CD14-positive monocyte (primary cell): Measurements from ENCODE around the gene SKA2. TPM values are rescaled to one million over a fixed set of nuclear protein-coding genes. Genes with fewer than 3 reads are reported as not detected.

Experiments used
- DNase-seq, 3 donors: peaks; one replicate each; pipeline ENCODE4 v3.0.0-alpha.2; 2011 to 2022
- H2AFZ ChIP-seq: 2 replicates; pipeline ENCODE4 v1.6.0; 2012; ENCODE audit warnings: mild to moderate bottlenecking, low read depth, low read length, inconsistent platforms; ENCODE audit not compliant: insufficient read depth, poor library complexity, severe bottlenecking
- H3K27ac ChIP-seq, 2 donors: 1 replicate in 1 of 2; 2 replicates in 1 of 2; pipeline ENCODE4 v1.5.1; 2012 to 2013; ENCODE audit warnings: low read length in 2 of 2, control low read depth in 1 of 2, inconsistent platforms in 1 of 2, low read depth in 1 of 2, mild to moderate bottlenecking in 1 of 2
- H3K27me3 ChIP-seq, 2 donors: one replicate each; pipeline versions ENCODE4 v1.6.0 to v1.6.1; 2011 to 2013; ENCODE audit warnings: low read length in 2 of 2; ENCODE audit not compliant: control insufficient read depth in 2 of 2, insufficient read depth in 2 of 2
- H3K36me3 ChIP-seq, 2 donors: replicated peaks in 1 of 2; 1 replicate in 1 of 2; 2 replicates in 1 of 2; pipeline versions ENCODE4 v1.5.1 to v1.6.1; 2012 to 2013; ENCODE audit warnings: low read length in 2 of 2, control low read depth in 1 of 2, inconsistent platforms in 1 of 2, mild to moderate bottlenecking in 1 of 2; ENCODE audit not compliant: insufficient read depth in 2 of 2, control insufficient read depth in 1 of 2
- H3K4me1 ChIP-seq, 2 donors: 1 replicate in 1 of 2; 2 replicates in 1 of 2; pipeline versions ENCODE4 v1.5.1 to v1.6.1; 2012 to 2013; ENCODE audit warnings: low read length in 2 of 2, control low read depth in 1 of 2, inconsistent platforms in 1 of 2, mild to moderate bottlenecking in 1 of 2, moderate library complexity in 1 of 2; ENCODE audit not compliant: insufficient read depth in 2 of 2, control insufficient read depth in 1 of 2
- H3K4me2 ChIP-seq: replicated peaks from 2 replicates; pipeline ENCODE3; 2012; ENCODE audit warnings: low read length, moderate library complexity, mild to moderate bottlenecking; ENCODE audit not compliant: poor library complexity, severe bottlenecking; ENCODE audit errors: extremely low read depth
- H3K4me3 ChIP-seq, 3 experiments: fragments of 200-600 bp in 1 of 3; sonication (generic) in 1 of 3; replicated peaks in 1 of 3; 1 replicate in 2 of 3; 2 replicates in 1 of 3; pipeline ENCODE4 v1.5.1; 2011 to 2013; ENCODE audit warnings: low read length in 3 of 3, mild to moderate bottlenecking in 3 of 3, control low read depth in 2 of 3, low read depth in 2 of 3, inconsistent platforms in 1 of 3, moderate library complexity in 1 of 3
- H3K79me2 ChIP-seq: 2 replicates; pipeline ENCODE4 v1.6.0; 2012; ENCODE audit warnings: mild to moderate bottlenecking, control low read depth, inconsistent platforms, low read length, moderate library complexity; ENCODE audit not compliant: insufficient read depth
- H3K9ac ChIP-seq: 2 replicates; pipeline ENCODE4 v1.6.0; 2017; ENCODE audit warnings: low read length, mild to moderate bottlenecking; ENCODE audit not compliant: insufficient read depth, poor library complexity, severe bottlenecking
- H3K9me3 ChIP-seq, 2 donors: replicated peaks in 1 of 2; 1 replicate in 1 of 2; 2 replicates in 1 of 2; pipeline versions ENCODE4 v1.5.1 to v1.6.1; 2012 to 2013; ENCODE audit warnings: low read length in 2 of 2, control low read depth in 1 of 2; ENCODE audit not compliant: control insufficient read depth in 1 of 2, insufficient read depth in 1 of 2
- H4K20me1 ChIP-seq: 2 replicates; pipeline ENCODE4 v1.6.0; 2012; ENCODE audit warnings: mild to moderate bottlenecking, low read length, control low read depth, moderate library complexity; ENCODE audit not compliant: insufficient read depth
- H3K27ac Mint-ChIP-seq, 7 donors: one replicate each; pipeline ENCODE4 v1.8.0; 2020; ENCODE audit warnings: mild to moderate bottlenecking in 7 of 7, mixed read lengths in 7 of 7, moderate library complexity in 6 of 7, inconsistent platforms in 2 of 7
- H3K27me3 Mint-ChIP-seq, 3 donors: one replicate each; pipeline ENCODE4 v1.8.0; 2021 to 2022; ENCODE audit warnings: low read depth in 3 of 3, mild to moderate bottlenecking in 3 of 3, mixed read lengths in 3 of 3, moderate library complexity in 3 of 3, inconsistent platforms in 1 of 3
- H3K36me3 Mint-ChIP-seq, 2 donors: one replicate each; pipeline ENCODE4 v1.8.0; 2020; ENCODE audit warnings: mixed read lengths in 2 of 2, inconsistent platforms in 1 of 2, mild to moderate bottlenecking in 1 of 2
- H3K4me1 Mint-ChIP-seq: one replicate; pipeline ENCODE4 v1.8.0; 2020; ENCODE audit warnings: mild to moderate bottlenecking, mixed read lengths
- H3K4me3 Mint-ChIP-seq, 2 donors: one replicate each; pipeline ENCODE4 v1.8.0; 2020; ENCODE audit warnings: mild to moderate bottlenecking in 2 of 2, mixed read lengths in 2 of 2, moderate library complexity in 1 of 2
- H3K9me3 Mint-ChIP-seq, 7 donors: one replicate each; pipeline ENCODE4 v1.8.0; 2020 to 2022; ENCODE audit warnings: mixed read lengths in 7 of 7, mild to moderate bottlenecking in 6 of 7, moderate library complexity in 6 of 7, inconsistent platforms in 2 of 7
- WGBS: methylation state at CpG from one replicate; pipeline ENCODE4 v1.1.5; 2013; ENCODE audit warnings: missing lambda C conversion rate; ENCODE audit not compliant: insufficient coverage; 5-methylcytosine and 5-hydroxymethylcytosine counted together
- intact Hi-C, 2 donors: fragments of 100-400 bp; cut with micrococcal nuclease; formaldehyde crosslinking; loops; one replicate each; pipeline versions ENCODE4 v1.15.0 to v1.15.1; 2023
- polyA plus RNA-seq, 3 donors: library from polyadenylated mRNA; depleted of rRNA in 1 of 3; unstranded in 2 of 3; stranded (reverse) in 1 of 3; fragments of 300-500 nt in 2 of 3; fragments of >200 nt in 1 of 3; fragmentation: Illumina TruSeq in 2 of 3; gene quantifications; 1 replicate in 2 of 3; 2 replicates in 1 of 3; pipeline ENCODE4 v1.2.3, GENCODE V29; 2012 to 2021
- TF ChIP-seq, protein P1 (sequence below): fragments of 200-600 bp; IDR thresholded peaks from one replicate; pipeline ENCODE4 v1.8.0; 2022; ENCODE audit warnings: antibody characterized with exemption, mild to moderate bottlenecking

Gene SKA2
- polyA plus RNA-seq, 3 donors, result 3.1 to 20.4 (median 19.2) TPM

DNA sequence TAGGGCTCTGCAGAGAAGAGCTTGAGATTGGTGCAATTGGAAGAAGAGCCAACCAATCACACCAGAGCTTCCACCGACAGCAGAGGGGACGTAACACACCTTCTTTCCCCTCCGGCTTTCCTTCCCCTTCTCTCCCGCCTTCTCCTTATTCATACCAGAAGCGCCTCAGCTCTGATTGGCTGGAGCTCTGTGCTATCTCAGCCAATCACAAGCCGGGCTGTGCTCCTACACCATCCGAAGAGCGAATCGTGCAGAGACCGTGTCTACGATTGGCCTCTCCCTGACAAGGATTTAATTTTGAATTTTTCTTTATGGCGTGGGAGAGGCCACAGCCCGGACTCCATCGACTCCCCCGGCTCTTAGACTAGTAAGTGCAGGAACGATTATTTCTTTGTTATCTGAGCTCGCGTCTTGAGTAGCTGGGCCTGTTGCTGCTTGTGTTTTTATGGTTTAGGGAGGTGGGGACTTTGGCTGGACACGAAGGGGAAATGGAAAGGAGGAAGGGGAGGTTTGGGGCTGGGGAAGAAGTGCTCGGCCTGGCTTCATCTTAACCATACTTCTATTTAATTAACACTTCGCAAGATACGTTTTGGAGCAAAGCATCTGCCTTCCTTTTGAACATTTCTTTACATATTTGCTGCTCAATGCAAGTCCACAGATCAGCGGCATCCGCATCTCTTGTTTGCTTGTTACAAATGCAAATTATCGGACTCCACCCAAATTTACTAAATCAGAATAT is 622 bp upstream of the SKA2 start, which contains the start of gene PRR11:
TSS of gene PRR11 (plus strand) at position 308 of the 739 bp plus-strand sequence. CDS start 14,007 bp downstream, outside the sequence.
- Mint-ChIP-seq H3K4me3 (no peak within 1 kb of the TSS), H3K36me3 (peaks cover 0 to 4% of the 10 kb centered on the region in 2 donors), H3K4me1 (peaks cover 43% of the 10 kb centered on the region), H3K9me3 (no peaks in the 10 kb centered on the region), H3K27ac (no peak within 1 kb of the TSS), H3K27me3 (no peaks in the 10 kb centered on the region)
- no peaks in the 10 kb centered on the region for H3K9me3 ChIP-seq
- no peaks in the 10 kb centered on the region for H3K36me3 ChIP-seq
- peak within 1 kb of the TSS; percentile 92 for H2AFZ ChIP-seq
- H3K79me2 ChIP-seq, result peaks cover 94% of the 10 kb centered on the region
- H3K9ac ChIP-seq, result peak within 1 kb of the TSS; percentile 68
- H3K4me2 ChIP-seq, result peak within 1 kb of the TSS; percentile 91
- H3K27me3 ChIP-seq, result no peaks in the 10 kb centered on the region
- intact Hi-C loops, result loop anchor here (2.0 to 10.0 kb wide), 2 partner anchors 49 to 59 kb away; partner anchors contain the start of genes TRIM37 (in 2 of the 2) and SMG8 (in 1 of the 2)
- peak within 1 kb of the TSS; percentile 86 to 100 (median 99) for H3K4me3 ChIP-seq
- no peaks in the 10 kb centered on the region for H4K20me1 ChIP-seq
- 0% methylated on average over 17 of the region's 25 CpGs for WGBS
- TF ChIP-seq, protein P1, sequence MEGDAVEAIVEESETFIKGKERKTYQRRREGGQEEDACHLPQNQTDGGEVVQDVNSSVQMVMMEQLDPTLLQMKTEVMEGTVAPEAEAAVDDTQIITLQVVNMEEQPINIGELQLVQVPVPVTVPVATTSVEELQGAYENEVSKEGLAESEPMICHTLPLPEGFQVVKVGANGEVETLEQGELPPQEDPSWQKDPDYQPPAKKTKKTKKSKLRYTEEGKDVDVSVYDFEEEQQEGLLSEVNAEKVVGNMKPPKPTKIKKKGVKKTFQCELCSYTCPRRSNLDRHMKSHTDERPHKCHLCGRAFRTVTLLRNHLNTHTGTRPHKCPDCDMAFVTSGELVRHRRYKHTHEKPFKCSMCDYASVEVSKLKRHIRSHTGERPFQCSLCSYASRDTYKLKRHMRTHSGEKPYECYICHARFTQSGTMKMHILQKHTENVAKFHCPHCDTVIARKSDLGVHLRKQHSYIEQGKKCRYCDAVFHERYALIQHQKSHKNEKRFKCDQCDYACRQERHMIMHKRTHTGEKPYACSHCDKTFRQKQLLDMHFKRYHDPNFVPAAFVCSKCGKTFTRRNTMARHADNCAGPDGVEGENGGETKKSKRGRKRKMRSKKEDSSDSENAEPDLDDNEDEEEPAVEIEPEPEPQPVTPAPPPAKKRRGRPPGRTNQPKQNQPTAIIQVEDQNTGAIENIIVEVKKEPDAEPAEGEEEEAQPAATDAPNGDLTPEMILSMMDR, result no peak
- H3K4me1 ChIP-seq, result peaks cover 25 to 41% of the 10 kb centered on the region in 2 donors
- DNase-seq, result peak; percentile 99 to 100 (median 100)
- peak within 1 kb of the TSS; percentile 51 to 76 for H3K27ac ChIP-seq

DNA sequence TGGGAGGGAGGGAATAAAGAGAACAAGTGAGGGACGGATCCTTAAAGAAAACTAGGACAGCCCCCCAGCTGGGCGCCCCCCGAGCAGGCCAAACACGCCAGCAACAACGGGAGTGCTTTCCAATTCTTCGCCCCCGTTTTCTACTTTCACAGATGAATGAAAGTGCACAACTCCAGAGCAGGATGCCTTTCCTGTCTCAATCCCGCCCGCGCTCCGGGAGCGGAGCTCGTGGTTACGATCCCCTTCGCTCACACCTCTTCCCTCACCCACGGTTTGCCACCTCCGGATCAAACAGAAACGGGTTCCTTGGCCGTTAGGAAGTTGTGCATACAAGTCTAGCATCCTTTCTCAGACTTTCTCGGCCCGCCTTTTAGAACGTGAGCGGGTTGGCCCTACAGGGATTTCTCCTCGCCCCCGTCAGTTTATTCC is 680 bp downstream of the SKA2 start:
- Histone ChIP-seq H3K4me3 (peak overlapping the region; percentile 86 to 100 (median 99)), H3K9me3 (no peaks in the 10 kb centered on the region), H3K36me3 (no peaks in the 10 kb centered on the region), H3K79me2 (peaks cover 94% of the 10 kb centered on the region), H3K9ac (peak overlapping the region; percentile 68), H3K27ac (peak overlapping the region; percentile 51 to 76), H4K20me1 (no peaks in the 10 kb centered on the region), H2AFZ (peak overlapping the region; percentile 92), H3K27me3 (no peaks in the 10 kb centered on the region), H3K4me1 (peaks cover 25 to 41% of the 10 kb centered on the region in 2 donors), H3K4me2 (peak overlapping the region; percentile 91)
- Mint-ChIP-seq H3K4me1 (peaks cover 36% of the 10 kb centered on the region), H3K4me3 (no peak overlapping the region), H3K36me3 (peaks cover 0 to 3% of the 10 kb centered on the region in 2 donors), H3K27me3 (no peaks in the 10 kb centered on the region), H3K27ac (no peak overlapping the region), H3K9me3 (no peaks in the 10 kb centered on the region)
- 0% methylated on average over 25 of the region's 25 CpGs for WGBS
- peak in 2 of 3 donors; percentile 8 to 17 for DNase-seq
- TF ChIP-seq, protein P1, result no peak
- intact Hi-C loops, result loop anchor here (2.0 to 10.0 kb wide), 2 partner anchors 48 to 60 kb away; partner anchors contain the start of genes TRIM37 (in 2 of the 2) and SMG8 (in 1 of the 2)
